HEK293T (cell line): ENCODE results near the gene PRR5.

ENCODE experiments used
- CTCF ChIA-PET: fragments of 350-600 bp; formaldehyde crosslinking; extraction: SDS; loops from one replicate; lab custom pipeline; 2021; ENCODE audit warnings: antibody characterized with exemption, inconsistent platforms; lab: Yijun Ruan, JAX
- POLR2A ChIA-PET: fragments of 350-600 bp; formaldehyde crosslinking; extraction: SDS; loops from one replicate; lab custom pipeline; 2020; ENCODE audit warnings: antibody characterized with exemption, inconsistent platforms; lab: Yijun Ruan, JAX
- DNase-seq: peaks from one replicate; pipeline ENCODE4 v3.0.0; 2012; ENCODE audit warnings: mixed read lengths; ENCODE audit errors: extremely low spot score
- ARNT ChIP-seq: fragments of 450-650 bp; IDR thresholded peaks from 2 replicates; pipeline ENCODE4 v1.6.1; 2017; ENCODE audit warnings: mild to moderate bottlenecking
- BHLHE40 ChIP-seq: fragments of 450-650 bp; IDR thresholded peaks from 2 replicates; pipeline ENCODE4 v1.6.1; 2016; ENCODE audit warnings: mild to moderate bottlenecking, moderate library complexity, borderline replicate concordance
- CTBP1 ChIP-seq: fragments of 450-650 bp; IDR thresholded peaks from 2 replicates; pipeline ENCODE4 v1.6.1; 2016; ENCODE audit warnings: borderline replicate concordance
- ELF4 ChIP-seq: fragments of 450-650 bp; IDR thresholded peaks from 2 replicates; pipeline ENCODE4 v1.6.1; 2017; ENCODE audit warnings: antibody characterized with exemption
- FOXA1 ChIP-seq: fragments of 450-650 bp; IDR thresholded peaks from 2 replicates; pipeline ENCODE4 v1.6.1; 2016; ENCODE audit warnings: mild to moderate bottlenecking
- FOXK2 ChIP-seq: fragments of 450-650 bp; IDR thresholded peaks from 2 replicates; pipeline ENCODE4 v1.6.1; 2016; ENCODE audit warnings: mild to moderate bottlenecking
- FOXM1 ChIP-seq: fragments of 450-650 bp; IDR thresholded peaks from 2 replicates; pipeline ENCODE4 v1.6.1; 2017; ENCODE audit warnings: mild to moderate bottlenecking, borderline replicate concordance
- HDGF ChIP-seq: fragments of 450-650 bp; IDR thresholded peaks from 2 replicates; pipeline ENCODE4 v1.6.1; 2017; ENCODE audit warnings: antibody characterized with exemption, borderline replicate concordance
- L3MBTL2 ChIP-seq: fragments of 450-650 bp; conservative IDR thresholded peaks from 2 replicates; pipeline ENCODE4 v1.6.1; 2016; ENCODE audit warnings: mild to moderate bottlenecking
- LEF1 ChIP-seq: fragments of 450-650 bp; IDR thresholded peaks from 2 replicates; pipeline ENCODE4 v1.6.1; 2017; ENCODE audit warnings: mild to moderate bottlenecking, borderline replicate concordance
- NFRKB ChIP-seq: fragments of 450-650 bp; IDR thresholded peaks from 2 replicates; pipeline ENCODE4 v1.6.1; 2016; ENCODE audit warnings: mild to moderate bottlenecking, moderate library complexity
- SP1 ChIP-seq: fragments of 450-650 bp; IDR thresholded peaks from 2 replicates; pipeline ENCODE4 v1.6.1; 2017
- SUZ12 ChIP-seq: fragments of 450-650 bp; IDR thresholded peaks from 2 replicates; pipeline ENCODE4 v1.6.1; 2016; ENCODE audit warnings: mild to moderate bottlenecking
- TARDBP ChIP-seq: fragments of 450-650 bp; IDR thresholded peaks from 2 replicates; pipeline ENCODE4 v1.6.1; 2016
- ZNF384 ChIP-seq: fragments of 450-650 bp; IDR thresholded peaks from 2 replicates; pipeline ENCODE4 v1.6.1; 2016
- TF ChIP-seq, protein P1 (sequence below): fragments of 450-650 bp; IDR thresholded peaks from 2 replicates; pipeline ENCODE4 v1.6.1; 2016

PRR5 gene

DNA sequence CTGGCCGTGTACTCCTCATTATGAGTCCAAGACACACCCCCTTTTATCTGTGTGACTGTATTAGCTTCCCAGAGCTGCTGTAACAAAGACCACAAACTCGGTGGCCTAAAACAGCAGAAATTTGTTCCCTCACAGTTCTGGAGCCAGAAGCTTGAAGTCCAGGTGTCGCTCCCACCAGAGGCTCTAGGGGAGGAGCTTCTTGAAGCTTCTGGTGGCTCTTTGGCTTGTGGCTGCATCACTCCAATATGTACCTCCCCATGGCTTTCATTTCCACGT is 3.0 kb downstream of the PRR5 start:
- TF ChIP-seq CTBP1 (no peak), SP1 (no peak), NFRKB (no peak), ELF4 (no peak), ZNF384 (no peak)
- TF ChIP-seq, protein P1, sequence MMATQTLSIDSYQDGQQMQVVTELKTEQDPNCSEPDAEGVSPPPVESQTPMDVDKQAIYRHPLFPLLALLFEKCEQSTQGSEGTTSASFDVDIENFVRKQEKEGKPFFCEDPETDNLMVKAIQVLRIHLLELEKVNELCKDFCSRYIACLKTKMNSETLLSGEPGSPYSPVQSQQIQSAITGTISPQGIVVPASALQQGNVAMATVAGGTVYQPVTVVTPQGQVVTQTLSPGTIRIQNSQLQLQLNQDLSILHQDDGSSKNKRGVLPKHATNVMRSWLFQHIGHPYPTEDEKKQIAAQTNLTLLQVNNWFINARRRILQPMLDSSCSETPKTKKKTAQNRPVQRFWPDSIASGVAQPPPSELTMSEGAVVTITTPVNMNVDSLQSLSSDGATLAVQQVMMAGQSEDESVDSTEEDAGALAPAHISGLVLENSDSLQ, result no peak
- DNase-seq, result no peak
- ChIA-PET CTCF (interaction anchor here (1.2 kb wide), 1 partner anchor 20 kb away, joined by 6 read pairs; no protein-coding TSS in a partner anchor), POLR2A (interaction anchor here (0.7 kb wide), 1 partner anchor 14 kb away, joined by 3 read pairs; no protein-coding TSS in a partner anchor)

- ChIA-PET CTCF (no interaction called here), POLR2A (no interaction called here)
- TF ChIP-seq NFRKB (no peak), FOXK2 (no peak), HDGF (no peak), ZNF384 (no peak), L3MBTL2 (no peak), FOXM1 (no peak), LEF1 (no peak), ELF4 (no peak), FOXA1 (no peak), CTBP1 (no peak), TARDBP (no peak), BHLHE40 (no peak), SUZ12 (no peak), SP1 (no peak)
- TF ChIP-seq, protein P1, result no peak
- DNase-seq, result no peak
These were observed 4.5 kb downstream of the PRR5 start for GRCh38 chr22:44706488-44706887.

- ChIA-PET CTCF (no interaction called here), POLR2A (no interaction called here)
- no peak for DNase-seq
- TF ChIP-seq SP1, result no peak
These were observed 5.2 kb downstream of the PRR5 start for GRCh38 chr22:44707178-44707577.

DNA sequence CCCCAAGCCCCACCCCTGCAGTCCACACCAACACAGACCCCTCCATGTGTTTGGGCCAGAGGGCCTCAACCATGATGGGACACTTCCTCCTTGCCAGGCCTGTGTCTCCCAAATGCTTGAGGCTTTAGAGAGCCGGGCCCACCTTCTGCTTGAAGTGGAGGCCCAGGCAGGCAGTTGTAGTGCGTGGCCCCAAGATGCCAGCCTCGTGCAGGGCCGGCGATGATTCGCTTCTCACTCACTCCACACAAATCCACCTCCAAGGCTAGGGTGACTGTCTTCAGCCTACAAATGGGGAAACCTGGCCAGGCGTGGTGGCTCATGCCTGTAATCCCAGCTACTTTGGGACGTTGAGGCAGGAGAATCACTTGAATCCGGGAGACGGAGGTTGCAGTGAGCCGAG is 5.7 kb downstream of the PRR5 start:
- POLR2A ChIA-PET, result no interaction called here
- CTCF ChIA-PET, result no interaction called here
- no peak for TF ChIP-seq SP1
- no peak for TF ChIP-seq FOXM1
- TF ChIP-seq ELF4, result no peak
- no peak for TF ChIP-seq LEF1
- TF ChIP-seq ZNF384, result no peak
- TF ChIP-seq NFRKB, result no peak
- TF ChIP-seq FOXK2, result no peak
- no peak for TF ChIP-seq L3MBTL2
- DNase-seq, result no peak

GRCh38 chr22:44709881-44710392 is 7.9 kb downstream of the PRR5 start:
- no peak for DNase-seq
- ChIA-PET CTCF (no interaction called here), POLR2A (no interaction called here)
- TF ChIP-seq L3MBTL2, result no peak
- no peak for TF ChIP-seq SP1
- TF ChIP-seq NFRKB, result no peak
- TF ChIP-seq CTBP1, result no peak
- no peak for TF ChIP-seq FOXM1
- TF ChIP-seq, protein P1, result no peak
- no peak for TF ChIP-seq BHLHE40
- no peak for TF ChIP-seq LEF1
- no peak for TF ChIP-seq ELF4
- TF ChIP-seq FOXA1, result no peak
- TF ChIP-seq ZNF384, result no peak
- TF ChIP-seq TARDBP, result no peak
- no peak for TF ChIP-seq ARNT
- no peak for TF ChIP-seq SUZ12
- TF ChIP-seq HDGF, result no peak
- no peak for TF ChIP-seq FOXK2

DNA sequence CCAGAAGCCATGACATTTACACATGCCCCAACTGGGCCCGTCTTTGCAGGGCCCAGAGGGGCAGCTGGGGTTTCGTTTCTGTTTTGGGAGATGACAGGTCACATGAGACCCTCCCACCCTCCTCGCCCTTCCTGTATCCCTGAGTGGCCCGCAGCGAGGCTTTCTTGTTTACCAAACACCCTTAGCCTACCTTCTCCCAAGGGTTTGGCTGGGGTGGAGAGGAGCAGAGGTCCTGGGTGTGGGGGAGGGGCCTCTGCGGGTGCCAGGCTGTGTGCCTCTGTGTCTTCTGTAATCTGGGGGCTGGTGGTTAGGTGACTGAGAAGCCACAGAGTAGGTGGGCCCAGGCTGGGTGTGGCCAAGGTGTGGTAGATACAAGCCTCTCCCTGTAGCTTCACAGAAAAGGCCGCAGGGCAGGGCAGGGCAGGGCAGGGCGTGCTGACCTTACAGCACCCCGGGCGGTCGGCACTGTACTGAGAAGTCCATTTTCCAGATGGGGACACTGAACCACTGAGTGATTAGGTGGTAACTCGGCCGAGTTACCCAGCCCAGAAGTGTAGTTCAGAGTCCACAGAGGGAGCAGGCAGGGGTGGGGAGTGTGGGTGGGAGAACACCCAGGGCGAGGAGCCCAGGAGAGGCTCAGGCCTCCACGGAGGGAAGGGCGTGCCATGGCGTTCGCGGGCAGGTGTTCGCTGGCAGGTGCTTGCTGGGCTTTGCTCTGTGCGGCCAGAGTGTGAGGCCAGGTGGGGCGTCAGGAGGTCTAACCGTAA is 8.7 kb downstream of the PRR5 start:
- TF ChIP-seq ARNT, result no peak
- no peak for TF ChIP-seq NFRKB
- no peak for DNase-seq
- ChIA-PET POLR2A (no interaction called here), CTCF (no interaction called here)

GRCh38 chr22:44711241-44711560 is 9.2 kb downstream of the PRR5 start:
- TF ChIP-seq SUZ12, result no peak
- TF ChIP-seq ELF4, result no peak
- no peak for TF ChIP-seq NFRKB
- no peak for TF ChIP-seq LEF1
- TF ChIP-seq HDGF, result no peak
- TF ChIP-seq ARNT, result no peak
- TF ChIP-seq, protein P1, result no peak
- TF ChIP-seq FOXA1, result no peak
- no peak for TF ChIP-seq BHLHE40
- TF ChIP-seq L3MBTL2, result no peak
- TF ChIP-seq CTBP1, result no peak
- no peak for TF ChIP-seq SP1
- ChIA-PET POLR2A (no interaction called here), CTCF (no interaction called here)
- no peak for DNase-seq
